HG03280 (cell line): ENCODE results near the gene CD8B2.
"Not testable (repeated sequence)": the region's sequence is repeated elsewhere in the genome, so short reads cannot be mapped to it uniquely, and the experiment has no call there.

Source experiments
- ATAC-seq: cut with Tn5 transposase; IDR thresholded peaks from one replicate; pipeline ENCODE4 v1.9.1; 2021; ENCODE audit warnings: mild to moderate bottlenecking, moderate library complexity; ENCODE audit not compliant: unreplicated experiment

The CD8B2 gene

DNA sequence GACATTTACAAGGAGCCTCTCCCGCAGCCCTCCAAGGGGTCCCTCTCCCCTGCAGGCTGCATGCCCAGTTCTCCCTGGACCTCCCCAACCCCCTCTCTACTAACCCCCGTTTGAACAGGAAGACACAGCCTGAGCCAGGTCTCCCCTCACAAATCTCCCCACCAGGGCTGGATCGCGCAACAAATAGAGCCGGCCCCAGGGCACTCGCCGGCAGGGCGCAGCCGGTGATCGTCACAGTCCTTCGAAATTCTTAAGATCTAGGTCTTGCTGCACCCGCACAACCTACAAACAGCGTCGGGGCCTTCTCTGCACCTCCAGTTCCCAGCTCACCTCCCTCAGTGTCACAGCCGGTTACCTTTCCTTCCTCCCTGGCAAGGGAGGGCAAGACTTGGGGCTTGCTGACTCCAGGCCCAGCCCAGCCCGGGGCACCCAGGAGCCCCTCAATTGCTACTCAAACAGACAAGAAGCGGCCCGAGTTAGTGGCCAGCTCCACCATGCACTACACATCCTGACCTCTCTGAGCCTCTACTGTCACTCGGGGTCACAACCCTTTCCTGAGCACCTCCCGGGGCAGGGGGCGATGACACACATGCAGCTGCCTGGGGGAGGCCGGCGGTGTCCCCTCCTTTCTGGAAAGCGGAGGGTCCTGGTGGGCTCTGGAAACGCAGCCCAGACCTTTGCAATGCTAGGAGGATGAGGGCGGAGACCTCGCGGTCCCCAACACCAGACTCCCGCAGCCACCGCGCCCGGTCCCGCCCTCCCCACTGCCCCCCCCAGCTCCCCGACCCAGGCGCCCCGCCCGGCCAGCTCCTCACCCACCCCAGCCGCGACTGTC, at the start of gene CD8B2:
TSS of gene CD8B2 (plus strand) at position 814 of the 835 bp plus-strand sequence. CDS start 63 bp downstream, outside the sequence.
- ATAC-seq, result not testable (repeated sequence)

DNA sequence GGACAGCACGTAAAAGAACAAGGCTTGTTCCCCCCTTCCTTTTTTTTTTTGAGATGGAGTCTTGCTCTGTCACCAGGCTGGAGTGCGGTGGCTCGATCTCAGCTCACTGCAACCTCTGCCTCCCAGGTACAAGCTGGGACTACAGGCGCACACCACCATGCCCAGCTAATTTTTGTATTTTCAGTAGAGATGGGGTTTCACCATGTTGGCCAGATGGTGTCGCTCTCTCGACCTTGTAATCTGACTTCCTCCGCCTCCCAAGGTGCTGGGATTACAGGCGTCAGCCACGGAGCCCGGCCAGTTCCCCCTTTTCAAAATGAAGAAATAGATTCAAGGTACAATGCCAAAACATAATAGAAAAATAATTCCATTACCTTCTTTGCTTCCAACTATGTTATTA, 25.3 kb upstream of the CD8B2 start:
- ATAC-seq, result not testable (repeated sequence)

DNA sequence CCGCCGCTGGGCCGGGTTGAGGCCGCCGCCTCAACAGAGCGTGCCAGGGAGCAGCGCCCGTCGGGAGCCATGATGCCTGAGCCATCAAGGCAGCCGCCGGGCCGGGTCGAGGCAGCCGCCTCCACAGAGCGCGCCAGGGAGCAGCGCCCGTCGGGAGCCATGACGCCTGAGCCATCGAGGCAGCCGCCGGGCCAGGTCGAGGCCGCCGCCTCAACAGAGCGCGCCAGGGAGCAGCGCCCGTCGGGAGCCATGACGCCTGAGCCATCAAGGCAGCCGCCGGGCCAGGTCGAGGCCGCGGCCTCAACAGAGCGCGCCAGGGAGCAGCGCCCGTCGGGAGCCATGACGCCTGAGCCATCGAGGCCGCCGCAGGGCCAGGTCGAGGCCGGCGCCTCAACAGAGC, 19.6 kb upstream of the CD8B2 start:
- not testable (repeated sequence) for ATAC-seq

DNA sequence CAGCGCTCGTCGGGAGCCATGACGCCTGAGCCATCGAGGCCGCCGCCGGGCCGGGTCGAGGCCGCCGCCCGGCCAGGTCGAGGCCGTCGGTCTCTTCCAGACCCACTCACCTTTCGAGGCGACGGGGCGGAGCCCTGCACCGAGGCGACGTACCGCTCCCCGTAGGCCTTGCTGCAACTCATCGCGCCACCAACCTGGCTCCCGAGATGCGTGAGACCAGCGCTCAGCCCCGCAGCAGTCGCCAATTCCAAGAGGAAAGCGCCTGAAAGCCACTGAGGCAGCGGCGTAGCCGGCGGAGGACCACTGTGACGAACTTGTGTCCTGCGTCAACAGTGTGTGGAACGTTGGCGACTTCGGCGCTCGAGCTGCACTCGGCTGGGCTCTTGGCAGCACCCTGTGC, 19.1 kb upstream of the CD8B2 start, which contains the start of gene RGPD3:
TSS of gene RGPD3 (minus strand) at position 307 of the 400 bp plus-strand sequence. CDS start at position 182, 125 bp downstream.
- not testable (repeated sequence) for ATAC-seq

DNA sequence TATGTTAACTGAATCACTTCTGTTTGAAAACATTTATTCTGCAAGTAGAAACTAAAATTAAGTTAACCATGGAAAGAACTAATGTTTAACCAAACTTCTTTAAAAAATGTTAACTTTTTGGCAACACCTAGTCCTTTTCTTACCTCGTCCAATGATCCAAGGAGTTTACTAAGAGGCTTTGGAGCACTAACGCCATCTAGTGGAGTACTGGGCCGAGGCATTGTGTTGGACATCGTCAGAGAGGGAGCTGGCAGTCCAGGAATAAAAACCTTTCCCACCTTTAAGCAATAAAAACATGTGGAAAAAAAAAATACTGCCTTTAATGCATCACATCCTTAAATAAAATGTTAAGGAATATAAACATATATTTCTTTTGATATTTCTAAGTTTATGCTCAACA, 16.5 kb upstream of the CD8B2 start:
- not testable (repeated sequence) for ATAC-seq

DNA sequence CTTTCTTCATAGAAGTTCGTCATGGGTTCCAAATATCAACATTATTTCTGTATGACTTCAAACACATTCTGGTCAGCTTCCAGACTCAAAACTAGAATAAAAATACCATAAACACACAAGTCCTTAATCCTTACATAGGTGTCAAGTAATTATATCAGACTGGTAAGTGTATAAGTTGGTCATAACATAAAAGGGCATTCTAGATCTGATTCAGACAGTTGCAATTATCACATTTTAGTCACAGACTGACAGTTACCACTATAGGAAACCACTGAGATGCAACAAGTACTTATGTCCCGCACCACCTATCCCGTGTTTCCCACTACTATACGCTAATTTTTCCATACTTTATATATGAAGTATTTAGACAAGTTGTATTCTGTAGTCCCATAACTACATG, 9.5 kb upstream of the CD8B2 start:
- not testable (repeated sequence) for ATAC-seq

DNA sequence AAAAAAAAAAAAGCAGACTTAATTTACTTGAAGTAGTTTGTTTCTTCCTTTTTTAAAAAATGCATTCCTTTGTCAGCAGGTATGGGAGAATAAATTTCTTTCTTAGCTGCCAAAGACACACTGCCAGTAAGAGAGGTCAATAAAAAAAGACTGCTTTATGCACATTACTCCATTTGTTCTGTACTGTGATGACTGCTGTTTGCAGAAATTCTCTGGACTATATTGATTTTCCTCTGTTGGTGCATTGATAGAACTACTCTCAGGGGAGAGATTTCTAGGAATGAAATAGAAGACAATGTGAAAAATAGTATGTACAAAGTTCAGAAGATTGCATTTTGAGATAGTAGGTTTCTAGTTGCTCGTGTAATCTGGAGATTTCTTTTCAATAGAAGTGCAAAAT, 7.6 kb upstream of the CD8B2 start:
- not testable (repeated sequence) for ATAC-seq

DNA sequence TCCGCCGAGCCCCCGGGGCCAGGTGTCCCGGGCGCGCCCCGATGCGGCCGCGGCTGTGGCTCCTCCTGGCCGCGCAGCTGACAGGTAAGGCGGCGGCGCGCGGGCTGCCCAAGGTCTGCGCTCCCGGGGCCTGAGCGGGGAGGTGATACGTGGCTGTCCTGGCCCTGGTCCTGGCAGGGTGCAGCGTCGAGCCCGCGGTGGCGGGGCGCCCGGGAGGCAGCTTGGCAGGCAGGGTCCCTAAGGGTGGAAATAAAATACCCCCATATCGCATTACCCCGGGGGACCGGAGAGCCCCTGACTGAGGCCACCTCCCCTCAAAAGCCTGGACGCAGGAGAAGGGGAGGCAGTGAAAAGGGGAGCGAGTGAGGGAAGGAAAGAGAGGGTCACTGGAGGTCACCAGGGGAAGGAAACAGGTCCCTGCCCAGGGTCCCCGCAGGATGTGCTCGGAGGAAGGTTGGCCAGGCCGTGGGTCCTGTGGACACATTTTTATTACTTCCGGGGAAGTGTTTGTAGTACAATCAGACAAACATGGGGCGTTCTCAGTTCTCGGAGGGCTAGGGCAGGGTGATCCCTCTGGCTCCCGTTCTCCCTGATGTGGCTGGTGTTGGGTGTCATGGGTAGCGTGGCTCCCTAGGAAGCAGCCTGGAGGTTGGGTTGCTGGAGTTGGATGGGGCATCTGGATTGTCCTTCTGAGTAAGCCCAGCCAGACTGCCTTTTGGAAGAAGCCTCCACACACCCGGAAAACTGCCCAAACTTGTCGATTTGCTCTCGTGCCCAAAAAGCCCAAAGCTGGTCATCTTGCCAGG, 425 bp downstream of the CD8B2 start:
- ATAC-seq, result not testable (repeated sequence)

DNA sequence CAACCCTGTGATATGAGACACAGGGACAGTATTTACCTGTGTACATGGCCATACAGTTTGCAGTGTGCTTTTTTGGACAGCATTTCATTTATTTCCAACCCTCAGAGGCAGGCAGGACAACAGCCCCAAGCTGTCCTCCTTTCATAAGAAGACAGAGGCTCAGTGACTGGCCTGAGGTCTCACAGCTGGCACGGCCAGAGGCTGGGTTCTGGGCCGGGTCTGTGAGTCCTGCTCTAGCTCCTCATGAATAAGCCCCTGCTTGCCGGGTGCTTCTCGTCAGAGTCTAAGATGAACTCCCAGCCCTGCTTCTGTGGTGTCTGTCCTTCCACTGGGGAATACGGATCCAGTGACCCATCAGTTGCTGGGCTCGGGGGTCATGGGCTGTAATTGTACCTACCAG, 2.5 kb downstream of the CD8B2 start:
- ATAC-seq, result not testable (repeated sequence)

DNA sequence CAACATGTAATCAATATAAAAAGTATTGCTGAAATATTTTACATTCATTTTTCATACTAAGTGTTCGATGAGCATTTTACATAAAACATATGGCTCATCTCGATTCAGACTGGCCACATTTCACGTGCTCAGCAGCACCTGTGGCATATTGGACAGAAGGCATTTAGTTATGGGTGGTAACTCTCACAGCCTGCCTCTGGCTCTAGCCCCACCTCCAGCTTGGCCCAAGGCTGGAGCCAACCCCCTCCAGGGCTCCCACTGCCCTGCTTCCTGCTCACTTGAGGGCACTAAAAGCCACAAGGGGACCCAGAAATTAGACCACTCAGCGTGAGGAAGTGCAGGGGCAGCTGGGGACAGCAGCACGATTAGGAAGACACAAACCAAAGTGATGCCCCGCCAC, 5.2 kb downstream of the CD8B2 start:
- not testable (repeated sequence) for ATAC-seq

DNA sequence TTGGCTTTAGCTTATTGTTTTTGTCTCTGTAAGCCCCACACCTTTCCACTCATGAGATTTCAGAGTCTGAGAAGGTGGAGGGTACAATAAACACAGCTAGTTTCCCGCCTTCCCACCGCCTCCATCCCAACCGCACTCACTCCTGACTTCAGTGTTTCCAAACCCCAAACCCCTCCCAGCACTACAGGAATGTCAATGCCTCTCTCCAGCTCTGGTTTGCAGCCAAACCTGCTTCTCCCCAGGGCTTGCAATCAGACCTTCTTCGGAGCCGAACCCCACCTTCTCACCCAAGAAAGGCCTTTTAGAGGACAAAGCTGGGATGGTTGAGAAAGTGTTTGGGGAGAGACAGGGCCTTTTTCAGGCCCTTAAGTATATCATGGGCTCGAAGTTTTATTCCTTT, 5.7 kb downstream of the CD8B2 start:
- ATAC-seq, result not testable (repeated sequence)

DNA sequence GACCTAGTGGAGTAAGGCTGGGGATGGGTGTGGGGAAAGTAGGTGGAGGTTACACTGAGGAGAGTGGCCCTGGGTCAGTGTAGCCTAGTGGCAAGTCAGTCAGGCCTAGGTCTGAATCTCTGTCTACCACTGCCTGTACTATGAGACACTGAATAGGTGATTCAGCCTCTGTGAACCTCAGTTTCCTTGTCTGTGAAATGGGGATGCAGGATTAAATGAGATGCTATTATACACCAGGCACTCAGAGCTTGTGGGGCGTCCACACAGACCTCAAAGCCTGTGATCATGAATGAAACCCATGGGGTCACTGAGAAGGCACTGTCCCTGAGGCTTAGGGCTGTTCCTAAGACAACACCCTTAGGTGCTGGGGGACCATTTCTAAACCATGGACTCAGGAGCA, 11.4 kb downstream of the CD8B2 start:
- ATAC-seq, result not testable (repeated sequence)

DNA sequence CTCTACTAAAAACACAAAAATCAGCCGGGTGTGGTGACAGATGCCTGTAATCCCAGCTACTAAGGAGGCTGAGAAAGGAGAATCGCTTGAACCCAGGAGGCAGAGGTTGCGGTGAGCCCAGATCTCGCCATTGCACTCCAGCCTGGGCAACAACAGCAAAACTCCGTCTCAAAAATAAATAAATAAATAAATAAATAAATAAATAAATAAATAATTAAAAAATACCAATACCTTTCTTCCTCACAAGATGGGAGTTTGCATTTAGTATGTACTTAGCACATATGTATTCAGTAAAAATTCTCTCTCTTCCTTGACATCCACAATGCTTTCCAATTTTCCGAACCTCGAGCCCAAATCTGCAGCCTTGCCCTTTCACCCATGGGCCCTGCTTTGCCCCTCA, 13.2 kb downstream of the CD8B2 start:
- not testable (repeated sequence) for ATAC-seq

DNA sequence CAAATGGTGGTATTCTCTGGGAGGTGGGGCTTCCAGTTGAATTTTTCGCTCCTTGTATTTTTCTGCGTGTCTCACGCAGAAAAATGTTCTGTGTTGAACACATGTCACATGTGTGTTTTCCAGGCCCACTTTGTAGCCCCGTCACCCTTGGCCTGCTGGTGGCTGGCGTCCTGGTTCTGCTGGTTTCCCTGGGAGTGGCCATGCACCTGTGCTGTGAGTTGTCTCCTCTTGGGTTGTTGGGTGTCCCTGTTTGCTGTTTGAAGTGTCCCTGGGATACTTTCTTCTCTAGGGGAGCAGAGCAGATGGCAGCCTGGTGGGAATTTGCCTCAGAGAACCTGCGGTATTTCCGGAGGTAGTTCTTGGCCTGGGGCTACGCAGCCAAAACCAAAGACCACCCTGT, 15.2 kb downstream of the CD8B2 start:
- not testable (repeated sequence) for ATAC-seq

DNA sequence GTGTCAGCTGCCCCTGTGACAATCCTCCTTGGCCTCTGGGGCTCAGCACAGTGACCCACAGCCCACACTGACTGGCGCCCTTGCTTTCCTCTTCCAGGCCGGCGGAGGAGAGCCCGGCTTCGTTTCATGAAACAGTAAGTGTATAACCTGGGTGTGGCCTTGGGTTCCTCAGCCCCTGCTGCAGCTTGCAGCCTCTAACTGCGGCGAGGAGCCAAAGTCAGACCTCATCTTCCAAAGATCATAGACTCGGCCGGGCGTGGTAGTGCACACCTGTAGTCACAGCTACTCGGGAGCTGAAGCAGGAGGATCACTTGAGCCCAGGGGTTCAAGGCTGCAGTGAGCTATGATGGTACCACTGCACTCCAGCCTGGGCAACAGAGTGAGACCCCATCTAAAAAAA, 17.0 kb downstream of the CD8B2 start:
- not testable (repeated sequence) for ATAC-seq

DNA sequence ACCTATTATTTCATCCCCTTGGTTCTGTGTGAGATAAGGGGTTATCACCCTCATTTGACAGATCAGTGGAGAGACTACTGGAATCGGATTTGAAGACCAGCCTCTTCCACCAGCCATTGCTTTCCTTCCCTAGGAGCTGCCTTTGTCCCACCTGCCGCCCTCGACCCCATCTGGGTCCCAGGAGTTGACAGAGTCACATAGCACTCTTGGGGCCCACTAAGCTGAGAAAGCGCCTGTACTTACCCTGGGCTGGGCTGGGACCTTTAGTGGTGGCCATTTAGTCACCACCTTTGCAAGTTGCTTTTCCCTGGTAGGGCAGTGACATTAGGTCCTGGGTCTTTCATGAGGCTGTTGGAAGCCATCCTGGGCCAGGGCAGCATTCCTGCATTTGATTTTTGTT, 17.6 kb downstream of the CD8B2 start:
- not testable (repeated sequence) for ATAC-seq

DNA sequence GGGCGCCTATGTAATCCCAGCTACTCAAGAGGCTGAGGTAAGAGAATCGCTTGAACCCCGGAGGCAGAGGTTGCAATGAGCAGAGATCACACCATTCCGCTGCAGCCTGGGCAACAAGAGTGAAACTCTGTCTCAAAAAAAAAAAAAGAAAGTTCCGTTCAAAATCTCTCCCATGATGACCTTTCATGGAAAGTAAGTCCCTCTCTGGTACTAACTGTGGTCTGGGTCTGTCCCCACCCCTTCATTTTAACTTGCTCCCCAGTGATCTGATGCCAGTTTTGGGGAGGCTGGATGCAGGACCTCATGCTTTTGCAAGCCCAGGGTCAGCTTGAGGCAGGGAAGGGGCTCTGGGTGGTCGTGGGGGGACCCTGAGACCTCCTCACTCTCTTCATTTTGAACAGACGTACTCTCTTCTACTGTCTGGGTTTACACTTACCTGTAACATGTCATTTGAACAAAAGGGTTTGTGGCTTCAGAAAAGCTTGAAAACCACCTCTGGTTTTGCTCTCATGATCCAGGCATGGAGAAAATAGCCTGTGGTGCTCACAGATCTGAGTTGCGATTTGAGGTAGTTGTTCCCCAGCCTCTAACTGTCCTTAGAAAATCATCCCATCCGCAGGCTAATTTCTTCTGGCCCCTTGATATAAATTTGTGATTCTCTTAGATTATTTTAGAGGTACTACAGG, 19.0 kb downstream of the CD8B2 start:
- not testable (repeated sequence) for ATAC-seq

DNA sequence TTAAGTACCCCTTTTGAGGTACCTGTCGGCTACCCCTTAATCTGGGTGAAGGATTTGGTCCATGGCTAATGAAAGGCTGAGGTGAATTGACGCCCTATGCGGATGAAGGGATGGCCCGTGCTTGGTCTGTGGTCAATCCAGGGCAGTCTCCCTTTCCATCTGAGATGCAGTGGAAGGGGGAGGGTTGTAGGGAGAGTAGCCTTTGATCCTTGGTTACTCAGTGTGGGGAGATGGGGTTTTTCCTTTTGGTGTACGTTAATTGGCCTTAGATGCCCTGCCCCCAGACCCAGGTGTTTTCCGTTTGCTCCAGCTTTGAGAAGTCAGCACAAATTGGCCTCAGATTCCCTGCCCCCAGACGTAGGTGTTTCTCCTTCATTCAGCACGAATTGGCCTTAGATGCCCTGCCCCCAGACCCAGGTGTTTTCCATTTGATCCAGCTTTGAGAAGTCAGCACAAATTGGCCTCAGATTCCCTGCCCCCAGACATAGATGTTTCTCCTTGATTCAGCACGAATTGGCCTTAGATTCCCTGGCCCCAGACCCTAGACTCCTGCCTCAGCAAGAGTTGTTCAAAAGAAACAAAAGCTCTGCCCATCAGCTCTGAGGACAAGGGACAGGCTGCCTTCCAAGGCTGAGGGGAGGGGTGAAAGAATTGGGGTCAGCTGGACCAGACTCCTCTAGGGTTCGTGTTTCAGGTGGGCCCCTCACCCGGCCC, 21.7 kb downstream of the CD8B2 start:
- not testable (repeated sequence) for ATAC-seq

DNA sequence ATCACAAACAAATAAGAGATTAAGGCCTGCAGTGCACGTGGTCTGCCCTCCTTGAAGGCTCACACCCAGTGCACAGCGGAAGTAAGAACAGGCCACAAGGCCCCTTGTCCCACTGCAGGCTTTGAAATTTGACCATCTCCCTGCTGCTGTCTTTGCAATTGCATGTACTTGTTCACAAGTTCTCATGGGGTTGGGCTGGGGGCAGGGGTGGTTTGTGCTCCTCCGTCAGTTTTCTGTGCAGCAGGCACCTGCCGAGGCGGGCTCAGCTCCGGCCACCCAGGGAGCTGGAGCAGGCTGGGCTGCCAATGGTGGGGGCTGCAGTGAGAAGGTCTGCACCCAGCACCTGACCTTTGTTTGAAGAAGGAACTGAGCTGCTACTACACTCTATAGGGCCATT, 22.2 kb downstream of the CD8B2 start:
- ATAC-seq, result not testable (repeated sequence)

DNA sequence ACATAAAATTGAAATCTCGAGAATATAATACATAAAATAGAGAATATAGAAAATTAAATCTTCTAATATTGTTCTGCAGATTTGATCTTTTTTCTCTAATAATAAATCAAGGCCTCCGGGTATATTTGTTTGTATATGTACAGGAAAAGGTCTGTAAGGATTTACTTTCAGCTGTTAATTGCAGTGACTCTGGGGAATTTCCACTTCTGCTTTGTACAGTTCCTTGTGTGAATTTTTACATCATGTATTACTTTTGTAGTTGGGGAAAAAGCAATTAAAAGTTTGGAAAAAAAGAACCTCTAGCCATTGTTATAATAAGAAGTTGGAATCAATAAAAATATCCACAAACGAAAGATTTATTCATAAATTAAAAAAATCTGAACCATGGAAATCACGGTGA, 23.6 kb downstream of the CD8B2 start:
- ATAC-seq, result not testable (repeated sequence)
